ENCODE results near the gene THSD7A.
"Not testable (repeated sequence)": the region's sequence is repeated elsewhere in the genome, so short reads cannot be mapped to it uniquely, and the experiment has no call there.

Gene THSD7A

GRCh38 chr7:11452476-11452875 is 379.5 kb downstream of the THSD7A start:
- H3K27ac ChIP-seq: no peak overlapping the region; the same call in 1 of the 2 replicates
- TF ChIP-seq ZFX (IDR thresholded peaks at IDR 0.05): no peak
- TF ChIP-seq CTCF (conservative IDR thresholded peaks at IDR 0.05): no peak

GRCh38 chr7:11450281-11450680 is 381.7 kb downstream of the THSD7A start:
- no peak overlapping the region for H3K27ac ChIP-seq
- TF ChIP-seq CTCF (conservative IDR thresholded peaks at IDR 0.05): no peak
- no peak for TF ChIP-seq ZFX (IDR thresholded peaks at IDR 0.05)

- TF ChIP-seq CTCF (conservative IDR thresholded peaks at IDR 0.05): no peak
- H3K27ac ChIP-seq: peak overlapping the region; percentile 38; the same call in 1 of the 2 replicates
These were observed 382.7 kb downstream of the THSD7A start for GRCh38 chr7:11449316-11449715.

- H3K27ac ChIP-seq: no peak overlapping the region
- TF ChIP-seq ZFX (IDR thresholded peaks at IDR 0.05) (no peak), CTCF (conservative IDR thresholded peaks at IDR 0.05) (no peak)
These were observed 383.7 kb downstream of the THSD7A start for GRCh38 chr7:11448323-11448722.

GRCh38 chr7:11447106-11447505 is 384.9 kb downstream of the THSD7A start:
- TF ChIP-seq ZFX (IDR thresholded peaks at IDR 0.05): no peak
- H3K27ac ChIP-seq: no peak overlapping the region

- H3K27ac ChIP-seq: not testable (repeated sequence)
These were observed 388.1 kb downstream of the THSD7A start for GRCh38 chr7:11443934-11444333.

GRCh38 chr7:11437994-11438393 is 394.0 kb downstream of the THSD7A start:
- H3K27ac ChIP-seq: no peak overlapping the region
- TF ChIP-seq ZFX (IDR thresholded peaks at IDR 0.05): no peak
- no peak for TF ChIP-seq CTCF (conservative IDR thresholded peaks at IDR 0.05)

GRCh38 chr7:11436773-11437524 is 395.0 kb downstream of the THSD7A start:
- TF ChIP-seq ZFX (IDR thresholded peaks at IDR 0.05): no peak
- TF ChIP-seq CTCF (conservative IDR thresholded peaks at IDR 0.05): no peak
- H3K27ac ChIP-seq: no peak overlapping the region

Data from C4-2B (cell line).